ENCODE data around the gene SFN. TPM values are rescaled to one million over a fixed set of nuclear protein-coding genes. Genes with fewer than 3 reads are reported as not detected.
"Not testable (repeated sequence)": the region's sequence is repeated elsewhere in the genome, so short reads cannot be mapped to it uniquely, and the experiment has no call there.

Gene SFN
- polyA plus RNA-seq (2013, experiment 1 of 2; ENCODE audit: insufficient read length) = 0.42 TPM
- 0.25 TPM for polyA plus RNA-seq (2013, experiment 2 of 2; ENCODE audit: insufficient read length)

GRCh38 chr1:26862781-26863684 lies at the start of gene SFN:
Gene SFN (plus strand): TSS chr1:26863149. CDS start chr1:26863213, 64 bp downstream.
- no peak for DNase-seq

GRCh38 chr1:26814377-26814776 lies 48.6 kb upstream of the SFN start:
- DNase-seq = no peak

GRCh38 chr1:26814893-26815292 lies 48.1 kb upstream of the SFN start:
- DNase-seq = no peak

- DNase-seq = no peak
Measured at GRCh38 chr1:26820784-26821269, 42.1 kb upstream of the SFN start.

- DNase-seq = no peak
Measured at GRCh38 chr1:26822737-26823395, 40.1 kb upstream of the SFN start.

- no peak for DNase-seq
Measured at GRCh38 chr1:26824731-26825130, 38.2 kb upstream of the SFN start.

GRCh38 chr1:26826261-26827105 lies 36.5 kb upstream of the SFN start, which contains the start of gene ZDHHC18:
Gene ZDHHC18 (plus strand): TSS chr1:26826688. CDS start chr1:26826805, 117 bp downstream.
- DNase-seq = peak; percentile 60

GRCh38 chr1:26827106-26827604 lies 35.8 kb upstream of the SFN start:
- no peak for DNase-seq

GRCh38 chr1:26827663-26828062 lies 35.3 kb upstream of the SFN start:
- no peak for DNase-seq

- no peak for DNase-seq
Measured at GRCh38 chr1:26828411-26828991, 34.4 kb upstream of the SFN start.

GRCh38 chr1:26829184-26829911 lies 33.6 kb upstream of the SFN start:
- DNase-seq = no peak

- DNase-seq = no peak
Measured at GRCh38 chr1:26831059-26831458, 31.9 kb upstream of the SFN start.

- no peak for DNase-seq
Measured at GRCh38 chr1:26831546-26832248, 31.3 kb upstream of the SFN start.

GRCh38 chr1:26832249-26832960 lies 30.5 kb upstream of the SFN start:
- DNase-seq = no peak

- DNase-seq = no peak
Measured at GRCh38 chr1:26833432-26834405, 29.2 kb upstream of the SFN start.

- DNase-seq = not testable (repeated sequence)
Measured at GRCh38 chr1:26837665-26838064, 25.3 kb upstream of the SFN start.

- no peak for DNase-seq
Measured at GRCh38 chr1:26838474-26839338, 24.2 kb upstream of the SFN start.

GRCh38 chr1:26839339-26839722 lies 23.6 kb upstream of the SFN start:
- no peak for DNase-seq

Measured in fibroblast of skin of back (primary cell).